T-helper 1 cell treated with Interleukin-12 subunit alpha and Interleukin-12 subunit beta and Interleukin-4 antibody, amounts not matched to agents 30 μg/mL and 1 μg/mL, for 36 hours (primary cell): ENCODE measurements around the gene TTC33.
"Not testable (repeated sequence)": the region's sequence is repeated elsewhere in the genome, so short reads cannot be mapped to it uniquely, and the experiment has no call there.

ENCODE experiments used
- H3K27ac Mint-ChIP-seq: one replicate; pipeline ENCODE4 v1.8.0; 2021; ENCODE audit warnings: mild to moderate bottlenecking, mixed read lengths
- H3K27me3 Mint-ChIP-seq: one replicate; pipeline ENCODE4 v1.8.0; 2021; ENCODE audit warnings: low read depth, mixed read lengths
- H3K36me3 Mint-ChIP-seq: one replicate; pipeline ENCODE4 v1.8.0; 2021; ENCODE audit warnings: low read depth, mixed read lengths
- H3K4me1 Mint-ChIP-seq: one replicate; pipeline ENCODE4 v1.8.0; 2021; ENCODE audit warnings: low read depth, mixed read lengths
- H3K4me3 Mint-ChIP-seq: one replicate; pipeline ENCODE4 v1.8.0; 2021; ENCODE audit warnings: mild to moderate bottlenecking, moderate library complexity, mixed read lengths
- H3K9me3 Mint-ChIP-seq: one replicate; pipeline ENCODE4 v1.8.0; 2021; ENCODE audit warnings: mixed read lengths

TTC33 gene

GRCh38 chr5:40716590-40716989 is 39.2 kb downstream of the TTC33 start:
- H3K4me1 Mint-ChIP-seq: peaks cover 9% of the 10 kb centered on the region
- peaks cover 27% of the 10 kb centered on the region for H3K36me3 Mint-ChIP-seq
- H3K4me3 Mint-ChIP-seq: no peak overlapping the region
- no peak overlapping the region for H3K27ac Mint-ChIP-seq
- H3K9me3 Mint-ChIP-seq: peaks cover 10% of the 10 kb centered on the region
- H3K27me3 Mint-ChIP-seq: no peaks in the 10 kb centered on the region

DNA sequence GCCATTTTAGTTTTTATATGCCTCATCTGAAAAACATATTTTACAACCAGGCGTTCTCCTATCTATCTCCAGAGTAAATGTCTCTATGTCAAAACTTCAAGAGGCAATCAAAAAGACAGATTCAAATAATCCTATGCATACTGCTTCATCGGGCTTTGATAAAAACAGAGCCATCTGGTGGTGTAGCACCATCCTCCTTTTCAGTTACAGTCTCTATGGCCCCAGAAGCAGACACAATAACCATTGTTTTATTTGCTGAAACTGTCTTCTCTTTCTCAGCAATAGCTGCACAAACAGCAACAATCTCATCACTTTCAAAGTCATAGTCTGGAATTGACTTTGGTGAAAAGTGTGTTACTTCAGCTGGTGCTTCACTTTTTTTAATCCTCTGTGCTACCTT is 39.8 kb downstream of the TTC33 start:
- no peak overlapping the region for H3K4me3 Mint-ChIP-seq
- H3K36me3 Mint-ChIP-seq: peaks cover 21% of the 10 kb centered on the region
- H3K9me3 Mint-ChIP-seq: peaks cover 4% of the 10 kb centered on the region
- H3K27ac Mint-ChIP-seq: no peak overlapping the region
- H3K4me1 Mint-ChIP-seq: peaks cover 8% of the 10 kb centered on the region
- no peaks in the 10 kb centered on the region for H3K27me3 Mint-ChIP-seq

DNA sequence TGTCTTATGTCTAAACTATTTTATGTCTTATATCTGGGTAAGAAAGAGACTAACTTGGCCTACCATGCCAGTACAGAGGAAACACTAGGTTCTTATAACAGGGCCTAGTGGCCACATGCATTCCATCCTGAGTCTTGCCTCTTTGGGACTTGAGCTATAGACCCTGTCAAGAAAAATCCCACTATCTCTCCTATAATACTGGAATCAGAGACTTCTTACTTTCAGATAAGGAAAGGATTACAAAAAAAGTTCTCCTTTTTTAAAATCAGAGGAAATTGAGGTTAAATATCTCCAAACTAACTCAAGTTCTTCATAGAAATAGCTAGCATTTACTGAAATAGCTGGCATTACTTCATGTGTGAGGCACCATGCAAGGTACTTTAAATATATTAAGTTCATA is 41.8 kb downstream of the TTC33 start:
- Mint-ChIP-seq H3K27ac (no peak overlapping the region), H3K36me3 (peaks cover 24% of the 10 kb centered on the region), H3K27me3 (no peaks in the 10 kb centered on the region), H3K9me3 (no peaks in the 10 kb centered on the region), H3K4me1 (peaks cover 8% of the 10 kb centered on the region), H3K4me3 (no peak overlapping the region)

GRCh38 chr5:40710575-40710974 is 45.2 kb downstream of the TTC33 start:
- Mint-ChIP-seq H3K36me3 (peaks cover 32% of the 10 kb centered on the region), H3K9me3 (peaks cover 14% of the 10 kb centered on the region)
- not testable (repeated sequence) for H3K4me3 Mint-ChIP-seq, H3K4me1 Mint-ChIP-seq, H3K27me3 Mint-ChIP-seq, H3K27ac Mint-ChIP-seq

GRCh38 chr5:40705484-40705883 is 50.3 kb downstream of the TTC33 start:
- H3K27me3 Mint-ChIP-seq: not testable (repeated sequence)

GRCh38 chr5:40702027-40702426 is 53.7 kb downstream of the TTC33 start:
- peaks cover 49% of the 10 kb centered on the region for H3K9me3 Mint-ChIP-seq
- H3K27ac Mint-ChIP-seq, H3K4me3 Mint-ChIP-seq, H3K4me1 Mint-ChIP-seq, H3K27me3 Mint-ChIP-seq: not testable (repeated sequence)
- peaks cover 65% of the 10 kb centered on the region for H3K36me3 Mint-ChIP-seq

More at GRCh38 chr5:40705484-40705883, 50.3 kb downstream of the TTC33 start:
- H3K36me3 Mint-ChIP-seq: peaks cover 65% of the 10 kb centered on the region
- not testable (repeated sequence) for H3K4me3 Mint-ChIP-seq, H3K4me1 Mint-ChIP-seq, H3K27ac Mint-ChIP-seq
- H3K9me3 Mint-ChIP-seq: peaks cover 58% of the 10 kb centered on the region

DNA sequence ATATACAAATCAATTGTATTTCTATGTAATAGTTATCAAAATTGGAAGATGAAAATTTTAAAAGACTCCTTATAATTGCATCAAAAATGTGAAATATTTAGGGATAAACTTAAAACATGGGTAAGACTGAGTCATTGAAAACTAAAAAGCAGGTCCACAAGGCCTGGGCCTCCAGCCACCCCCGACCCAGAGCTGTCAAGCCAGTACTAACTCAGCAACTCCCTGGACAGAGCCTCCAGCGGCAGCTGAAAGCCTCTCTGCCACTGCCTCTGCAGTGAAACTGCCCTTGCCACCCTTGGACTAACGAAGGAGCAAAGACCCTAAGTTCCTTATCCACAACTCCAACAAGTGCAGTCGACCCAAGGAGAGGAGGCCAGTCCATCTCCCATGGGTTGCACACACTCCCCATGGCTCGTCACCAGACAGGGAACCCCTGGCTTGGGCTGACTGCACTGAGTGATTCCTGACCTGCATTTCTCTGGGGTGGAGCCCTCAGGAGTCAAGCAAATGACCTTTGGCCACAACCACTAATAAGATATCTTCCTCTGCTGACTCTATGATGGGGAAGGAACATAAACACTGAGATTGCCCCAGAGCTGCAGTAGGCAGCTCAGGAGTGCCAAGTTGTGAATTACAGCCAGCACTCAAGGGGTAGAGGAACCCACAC is 55.5 kb downstream of the TTC33 start:
- Mint-ChIP-seq H3K9me3 (peaks cover 46% of the 10 kb centered on the region), H3K36me3 (peaks cover 74% of the 10 kb centered on the region), H3K4me1 (peaks cover 4% of the 10 kb centered on the region), H3K4me3 (no peak overlapping the region), H3K27me3 (no peaks in the 10 kb centered on the region), H3K27ac (no peak overlapping the region)

GRCh38 chr5:40694433-40694832 is 61.3 kb downstream of the TTC33 start:
- H3K27ac Mint-ChIP-seq: no peak overlapping the region
- H3K4me3 Mint-ChIP-seq: no peak overlapping the region
- H3K27me3 Mint-ChIP-seq: no peaks in the 10 kb centered on the region
- H3K36me3 Mint-ChIP-seq: peaks cover 58% of the 10 kb centered on the region
- H3K4me1 Mint-ChIP-seq: peaks cover 22% of the 10 kb centered on the region
- H3K9me3 Mint-ChIP-seq: peaks cover 4% of the 10 kb centered on the region

- Mint-ChIP-seq H3K27me3 (no peaks in the 10 kb centered on the region), H3K4me3 (no peak overlapping the region), H3K4me1 (peaks cover 46% of the 10 kb centered on the region), H3K9me3 (peaks cover 4% of the 10 kb centered on the region), H3K36me3 (peaks cover 65% of the 10 kb centered on the region), H3K27ac (no peak overlapping the region)
Measured at GRCh38 chr5:40691894-40692293, 63.9 kb downstream of the TTC33 start.

DNA sequence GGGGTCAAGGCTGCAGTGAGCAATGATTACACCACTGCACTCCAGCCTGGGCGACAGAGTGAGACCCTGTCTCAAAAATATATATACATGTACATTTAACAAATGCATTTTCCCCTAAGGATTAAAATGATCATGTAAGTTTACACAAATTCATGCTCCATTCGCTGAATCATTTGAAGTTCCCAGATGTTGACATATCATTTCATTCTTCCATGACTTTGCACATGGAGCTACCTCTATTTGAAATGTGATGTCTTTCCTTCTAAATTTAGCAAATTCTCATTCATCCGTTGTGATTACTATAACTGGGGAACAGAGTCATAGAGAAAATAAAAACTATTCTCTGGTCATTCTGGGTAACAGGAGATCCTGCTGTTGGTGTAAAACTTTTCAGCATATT is 65.5 kb downstream of the TTC33 start:
- Mint-ChIP-seq H3K9me3 (no peaks in the 10 kb centered on the region), H3K27me3 (no peaks in the 10 kb centered on the region), H3K4me1 (peaks cover 58% of the 10 kb centered on the region), H3K4me3 (no peak overlapping the region), H3K27ac (peak overlapping the region; percentile 21), H3K36me3 (peaks cover 66% of the 10 kb centered on the region)

GRCh38 chr5:40689438-40689837 is 66.3 kb downstream of the TTC33 start:
- H3K27me3 Mint-ChIP-seq: no peaks in the 10 kb centered on the region
- peak overlapping the region; percentile 39 for H3K4me3 Mint-ChIP-seq
- no peaks in the 10 kb centered on the region for H3K9me3 Mint-ChIP-seq
- peaks cover 63% of the 10 kb centered on the region for H3K4me1 Mint-ChIP-seq
- peak overlapping the region; percentile 78 for H3K27ac Mint-ChIP-seq
- peaks cover 64% of the 10 kb centered on the region for H3K36me3 Mint-ChIP-seq

GRCh38 chr5:40688996-40689395 is 66.8 kb downstream of the TTC33 start:
- Mint-ChIP-seq H3K4me1 (peaks cover 66% of the 10 kb centered on the region), H3K27ac (peak overlapping the region; percentile 78), H3K9me3 (no peaks in the 10 kb centered on the region), H3K36me3 (peaks cover 67% of the 10 kb centered on the region), H3K4me3 (peak overlapping the region; percentile 14), H3K27me3 (no peaks in the 10 kb centered on the region)

DNA sequence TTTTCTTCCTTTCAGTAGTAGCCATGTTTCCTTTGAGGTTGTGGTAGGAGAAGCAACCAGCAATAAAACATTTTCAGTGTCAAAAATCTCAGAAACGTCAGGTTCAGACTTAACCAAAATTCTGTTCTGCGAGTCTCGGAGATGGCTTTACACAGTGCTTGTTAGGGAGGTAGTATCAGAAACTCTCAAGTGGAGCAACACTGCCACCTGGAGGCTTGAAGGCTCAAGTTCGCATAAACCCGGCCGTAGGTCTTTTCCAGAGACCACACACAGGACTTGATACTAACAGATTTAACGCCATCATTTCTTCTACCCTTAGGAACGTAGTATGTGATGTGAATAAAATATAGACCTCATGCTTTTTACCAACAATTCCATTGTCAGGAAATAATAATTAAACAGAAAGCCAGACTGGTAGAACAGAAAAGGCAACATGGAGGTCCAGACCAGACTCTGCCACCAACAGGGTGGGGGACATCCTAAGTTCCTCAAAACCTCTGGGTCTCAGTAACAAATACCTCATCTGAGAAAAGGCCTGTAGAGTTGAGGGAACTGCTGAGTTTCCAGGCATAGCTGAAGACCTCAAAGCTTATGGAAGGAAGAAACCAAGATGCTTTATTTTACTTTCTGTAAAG is 67.5 kb downstream of the TTC33 start:
- no peaks in the 10 kb centered on the region for H3K9me3 Mint-ChIP-seq
- peaks cover 70% of the 10 kb centered on the region for H3K4me1 Mint-ChIP-seq
- H3K27me3 Mint-ChIP-seq: no peaks in the 10 kb centered on the region
- H3K36me3 Mint-ChIP-seq: peaks cover 71% of the 10 kb centered on the region
- peak overlapping the region; percentile 98 for H3K4me3 Mint-ChIP-seq
- peak overlapping the region; percentile 78 for H3K27ac Mint-ChIP-seq

DNA sequence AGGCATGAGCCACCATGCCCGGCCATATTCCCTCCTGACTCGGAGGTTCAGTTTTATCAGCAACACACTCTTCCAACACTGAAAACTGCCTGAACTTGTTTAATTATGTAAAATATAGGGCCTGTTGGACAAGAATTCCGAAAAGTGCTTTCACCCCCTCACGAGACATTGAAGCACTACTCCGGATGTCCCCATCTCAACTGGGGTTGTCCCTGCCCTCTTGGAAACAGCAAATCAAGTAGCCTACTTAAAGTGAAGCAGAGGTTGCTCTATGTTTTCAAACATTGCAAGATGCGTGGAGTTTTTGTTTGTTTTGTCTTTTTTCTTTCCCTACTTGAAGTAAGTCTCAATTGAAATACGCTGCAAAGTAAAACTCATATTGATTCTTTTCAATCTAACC is 68.4 kb downstream of the TTC33 start:
- Mint-ChIP-seq H3K27me3 (no peaks in the 10 kb centered on the region), H3K4me1 (peaks cover 69% of the 10 kb centered on the region), H3K27ac (peak overlapping the region; percentile 78), H3K36me3 (peaks cover 77% of the 10 kb centered on the region), H3K9me3 (no peaks in the 10 kb centered on the region), H3K4me3 (peak overlapping the region; percentile 98)

DNA sequence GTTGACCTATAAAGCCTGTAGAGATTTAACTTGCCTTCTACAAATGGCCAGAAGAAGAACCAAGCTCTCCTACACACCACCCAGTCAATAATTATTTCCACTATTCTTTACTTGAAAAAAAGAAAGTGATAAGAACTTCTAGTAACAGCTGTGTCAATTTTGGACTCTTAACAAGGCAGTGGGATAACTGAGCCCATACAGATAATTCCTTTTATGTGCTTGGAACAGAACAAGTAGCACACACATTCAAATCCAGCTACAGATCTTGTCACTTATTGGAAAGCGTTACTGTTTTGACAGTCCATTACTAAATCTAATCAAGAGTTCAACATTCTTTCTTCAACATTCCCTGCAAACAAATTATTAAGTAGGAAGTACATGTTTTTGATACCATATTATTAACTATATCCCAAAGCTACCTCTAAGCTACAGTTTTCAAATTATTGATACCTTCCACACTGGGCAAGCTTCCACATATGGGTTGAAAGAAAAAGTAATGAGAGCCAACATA is 69.7 kb downstream of the TTC33 start:
- H3K4me3 Mint-ChIP-seq: peak overlapping the region; percentile 98
- H3K27me3 Mint-ChIP-seq: no peaks in the 10 kb centered on the region
- H3K36me3 Mint-ChIP-seq: peaks cover 78% of the 10 kb centered on the region
- no peaks in the 10 kb centered on the region for H3K9me3 Mint-ChIP-seq
- peaks cover 60% of the 10 kb centered on the region for H3K4me1 Mint-ChIP-seq
- peak overlapping the region; percentile 76 for H3K27ac Mint-ChIP-seq
